ENCODE data around the gene TEKT5. TPM values are rescaled to one million over a fixed set of nuclear protein-coding genes. Genes with fewer than 3 reads are reported as not detected.

The TEKT5 gene
- total RNA-seq, 4 donors from 2014 or later: not detected

DNA sequence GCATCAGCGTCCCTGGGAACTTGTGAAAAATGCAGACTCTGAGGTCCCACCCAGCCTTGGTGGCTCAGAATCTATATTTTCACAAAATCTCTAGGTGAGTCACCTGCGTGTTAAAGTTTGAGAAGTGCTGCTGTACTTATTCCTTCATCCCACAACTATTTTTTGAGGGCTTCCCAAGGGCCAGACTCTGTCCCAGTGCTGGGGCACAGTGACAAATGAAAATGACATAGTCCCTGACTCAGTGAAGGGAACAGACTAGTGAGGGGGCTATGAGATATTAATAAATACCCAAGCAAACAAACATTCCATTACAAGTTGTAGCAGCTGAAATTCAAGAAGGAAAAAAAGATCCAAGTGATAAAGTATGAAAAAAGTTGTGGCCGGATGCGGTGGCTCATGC, 104.4 kb downstream of the TEKT5 start:
- Histone ChIP-seq H3K4me3 (no peak overlapping the region), H3K27ac (replicated peaks in 1 of 4) (no peak overlapping the region), H3K27me3 (peaks cover 0 to 18% (median 0%) of the 10 kb centered on the region in 4 donors), H3K4me1 (no peaks in the 10 kb centered on the region), H3K9me3 (no peaks in the 10 kb centered on the region), H3K36me3 (no peaks in the 10 kb centered on the region)
- 90% methylated on average over 4 of the region's 4 CpGs for WGBS
- no peak for DNase-seq (ENCODE audit: extremely low spot score)
- intact Hi-C loops (cut with DNase I): no loop called here
- no peak for TF ChIP-seq POLR2AphosphoS5 (IDR thresholded peaks at IDR 0.05)
- no peak for TF ChIP-seq POLR2A (IDR thresholded peaks at IDR 0.05; ENCODE audit: low read depth)
- TF ChIP-seq, protein P1, sequence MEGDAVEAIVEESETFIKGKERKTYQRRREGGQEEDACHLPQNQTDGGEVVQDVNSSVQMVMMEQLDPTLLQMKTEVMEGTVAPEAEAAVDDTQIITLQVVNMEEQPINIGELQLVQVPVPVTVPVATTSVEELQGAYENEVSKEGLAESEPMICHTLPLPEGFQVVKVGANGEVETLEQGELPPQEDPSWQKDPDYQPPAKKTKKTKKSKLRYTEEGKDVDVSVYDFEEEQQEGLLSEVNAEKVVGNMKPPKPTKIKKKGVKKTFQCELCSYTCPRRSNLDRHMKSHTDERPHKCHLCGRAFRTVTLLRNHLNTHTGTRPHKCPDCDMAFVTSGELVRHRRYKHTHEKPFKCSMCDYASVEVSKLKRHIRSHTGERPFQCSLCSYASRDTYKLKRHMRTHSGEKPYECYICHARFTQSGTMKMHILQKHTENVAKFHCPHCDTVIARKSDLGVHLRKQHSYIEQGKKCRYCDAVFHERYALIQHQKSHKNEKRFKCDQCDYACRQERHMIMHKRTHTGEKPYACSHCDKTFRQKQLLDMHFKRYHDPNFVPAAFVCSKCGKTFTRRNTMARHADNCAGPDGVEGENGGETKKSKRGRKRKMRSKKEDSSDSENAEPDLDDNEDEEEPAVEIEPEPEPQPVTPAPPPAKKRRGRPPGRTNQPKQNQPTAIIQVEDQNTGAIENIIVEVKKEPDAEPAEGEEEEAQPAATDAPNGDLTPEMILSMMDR (IDR thresholded peaks at IDR 0.05): no peak
- TF ChIP-seq EP300 (IDR thresholded peaks at IDR 0.05): no peak

DNA sequence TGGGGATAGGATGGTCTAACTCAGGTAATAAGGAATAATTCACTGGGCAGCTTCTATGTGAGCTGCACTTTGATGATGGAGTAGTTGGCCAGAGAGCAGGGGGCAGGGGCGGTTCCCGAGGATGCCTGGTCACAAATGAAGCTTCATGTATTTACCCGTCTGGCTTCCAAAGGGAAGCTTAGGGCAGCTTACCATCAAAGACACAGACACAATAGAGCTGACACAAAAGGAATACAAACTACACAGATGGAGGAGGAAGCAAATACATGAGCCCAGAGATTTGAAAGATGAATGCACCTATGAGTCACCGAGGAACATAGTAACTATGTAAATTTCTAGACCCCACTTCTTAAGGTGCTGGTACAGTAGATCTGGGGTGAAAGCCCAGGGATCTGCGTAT, 105.6 kb downstream of the TEKT5 start:
- WGBS: 74% methylated on average over 5 of the region's 5 CpGs

DNA sequence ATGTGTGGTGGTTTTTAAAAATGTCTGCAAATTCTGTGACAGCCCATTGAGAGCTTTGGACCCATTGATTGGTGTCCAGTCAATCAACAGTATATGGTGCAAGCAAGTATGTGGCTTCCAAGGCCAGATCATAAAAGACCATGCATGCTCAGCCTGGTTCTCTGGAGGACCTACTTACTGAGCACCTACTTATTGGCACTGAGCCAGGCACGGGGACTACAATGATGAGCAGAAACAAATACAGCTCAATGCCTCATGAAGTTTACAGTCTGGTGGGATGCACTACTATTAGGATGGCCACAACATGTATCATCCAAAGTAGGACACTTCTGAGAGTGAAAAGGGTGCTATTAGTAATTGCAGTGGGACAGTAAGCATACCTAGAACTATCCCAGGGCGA, 107.1 kb downstream of the TEKT5 start:
- no peaks in the 10 kb centered on the region for H3K4me1 ChIP-seq
- H3K27ac ChIP-seq (replicated peaks in 1 of 4): no peak overlapping the region
- intact Hi-C loops (cut with DNase I): no loop called here
- WGBS: 68% methylated on average over 2 of the region's 2 CpGs
- H3K27me3 ChIP-seq: peaks cover 0 to 18% (median 0%) of the 10 kb centered on the region in 4 donors
- no peak for DNase-seq (ENCODE audit: extremely low spot score)
- no peaks in the 10 kb centered on the region for H3K9me3 ChIP-seq
- no peak overlapping the region for H3K4me3 ChIP-seq
- H3K36me3 ChIP-seq: no peaks in the 10 kb centered on the region
- TF ChIP-seq EP300 (IDR thresholded peaks at IDR 0.05) (no peak), POLR2A (IDR thresholded peaks at IDR 0.05; ENCODE audit: low read depth) (no peak), POLR2AphosphoS5 (IDR thresholded peaks at IDR 0.05) (no peak)
- TF ChIP-seq, protein P1 (IDR thresholded peaks at IDR 0.05): no peak

More for the DNA sequence above, 105.6 kb downstream of the TEKT5 start:
- peaks cover 0 to 18% (median 0%) of the 10 kb centered on the region in 4 donors for H3K27me3 ChIP-seq
- no peak overlapping the region for H3K4me3 ChIP-seq
- no peaks in the 10 kb centered on the region for H3K9me3 ChIP-seq
- intact Hi-C loops (cut with DNase I): no loop called here
- no peaks in the 10 kb centered on the region for H3K4me1 ChIP-seq
- TF ChIP-seq POLR2AphosphoS5 (IDR thresholded peaks at IDR 0.05) (no peak), POLR2A (IDR thresholded peaks at IDR 0.05; ENCODE audit: low read depth) (no peak), EP300 (IDR thresholded peaks at IDR 0.05) (no peak)
- TF ChIP-seq, protein P1 (IDR thresholded peaks at IDR 0.05): no peak
- H3K36me3 ChIP-seq: no peaks in the 10 kb centered on the region
- DNase-seq (ENCODE audit: extremely low spot score): no peak
- no peak overlapping the region for H3K27ac ChIP-seq (replicated peaks in 1 of 4)

DNA sequence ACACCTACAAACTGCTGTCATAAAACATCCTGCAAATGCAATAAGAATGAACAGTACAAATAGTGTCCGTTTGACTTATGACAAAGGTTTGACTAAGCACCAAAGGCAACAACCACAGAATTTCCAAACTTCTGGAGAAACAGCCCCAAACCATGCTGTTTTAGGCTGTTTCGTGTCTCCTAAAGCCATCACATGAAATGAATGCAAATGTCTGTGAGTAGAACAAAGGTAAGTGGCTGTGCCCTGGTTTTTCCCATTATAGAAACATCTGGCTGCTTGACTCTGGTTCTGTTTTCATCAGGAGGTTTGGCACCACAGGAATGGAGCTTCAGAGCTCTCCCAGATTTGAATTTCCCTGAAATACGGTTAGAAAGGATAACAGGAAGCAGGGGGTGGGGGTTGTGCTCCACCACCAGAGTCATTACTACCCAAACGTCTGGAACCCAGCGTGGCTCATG, 109.7 kb downstream of the TEKT5 start:
- Histone ChIP-seq H3K27ac (replicated peaks in 1 of 4) (no peak overlapping the region), H3K4me3 (no peak overlapping the region), H3K36me3 (no peaks in the 10 kb centered on the region), H3K9me3 (no peaks in the 10 kb centered on the region), H3K27me3 (peaks cover 0 to 18% (median 0%) of the 10 kb centered on the region in 4 donors), H3K4me1 (peaks cover 6 to 18% (median 12%) of the 10 kb centered on the region in 4 donors)
- TF ChIP-seq POLR2AphosphoS5 (IDR thresholded peaks at IDR 0.05) (no peak), POLR2A (IDR thresholded peaks at IDR 0.05; ENCODE audit: low read depth) (no peak), EP300 (IDR thresholded peaks at IDR 0.05) (no peak)
- TF ChIP-seq, protein P1 (IDR thresholded peaks at IDR 0.05): no peak
- no peak for DNase-seq (ENCODE audit: extremely low spot score)
- 74% methylated on average over 5 of the region's 5 CpGs for WGBS
- intact Hi-C loops (cut with DNase I): no loop called here

DNA sequence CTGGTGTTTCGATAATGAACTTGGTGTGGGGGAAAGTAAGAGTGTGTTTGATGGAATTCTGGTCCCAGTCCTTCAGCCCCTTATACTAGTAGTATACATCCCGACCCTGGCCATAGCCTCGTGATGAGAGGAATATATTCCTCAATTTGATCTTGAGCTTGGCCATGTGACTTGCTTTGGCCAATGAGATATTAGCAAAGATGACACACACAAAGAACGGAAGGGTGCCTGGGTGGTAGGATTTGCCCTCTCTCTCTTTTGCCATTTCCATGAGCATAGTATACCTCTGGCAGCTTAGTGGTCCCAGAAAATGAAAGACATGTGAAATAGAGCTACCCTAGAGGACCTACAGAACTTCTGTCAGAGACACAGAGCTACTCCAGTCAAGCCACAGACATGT, 111.5 kb downstream of the TEKT5 start:
- intact Hi-C loops (cut with DNase I): no loop called here
- no peak overlapping the region for H3K27ac ChIP-seq (replicated peaks in 1 of 4)
- H3K36me3 ChIP-seq: no peaks in the 10 kb centered on the region

More for the DNA sequence above, 111.5 kb downstream of the TEKT5 start:
- no peak for TF ChIP-seq POLR2A (IDR thresholded peaks at IDR 0.05; ENCODE audit: low read depth)
- no peak for TF ChIP-seq EP300 (IDR thresholded peaks at IDR 0.05)
- TF ChIP-seq POLR2AphosphoS5 (IDR thresholded peaks at IDR 0.05): no peak
- TF ChIP-seq, protein P1 (IDR thresholded peaks at IDR 0.05): no peak
- Histone ChIP-seq H3K27me3 (peaks cover 0 to 11% (median 0%) of the 10 kb centered on the region in 4 donors), H3K9me3 (no peaks in the 10 kb centered on the region), H3K4me3 (no peak overlapping the region), H3K4me1 (peaks cover 19 to 34% (median 29%) of the 10 kb centered on the region in 4 donors)
- WGBS: 91% methylated on average over 4 of the region's 4 CpGs
- no peak for DNase-seq (ENCODE audit: extremely low spot score)

Measured in esophagus muscularis mucosa (tissue), 4 donors.